Glutamatergic neuron (in vitro differentiated cells): ENCODE results near the gene RBM33. TPM values are rescaled to one million over a fixed set of nuclear protein-coding genes. Genes with fewer than 3 reads are reported as not detected.

Source experiments
- DNase-seq: peaks from one replicate; pipeline ENCODE4 v3.0.0; 2022
- H3K27ac Mint-ChIP-seq: one replicate; pipeline ENCODE4 v1.8.0; 2020; ENCODE audit warnings: mild to moderate bottlenecking, mixed read lengths, inconsistent platforms; ENCODE audit not compliant: unreplicated experiment
- H3K27me3 Mint-ChIP-seq: one replicate; pipeline ENCODE4 v1.8.0; 2020; ENCODE audit warnings: mild to moderate bottlenecking, moderate library complexity, mixed read lengths, inconsistent platforms; ENCODE audit not compliant: unreplicated experiment
- H3K36me3 Mint-ChIP-seq: one replicate; pipeline ENCODE4 v1.8.0; 2020; ENCODE audit warnings: mild to moderate bottlenecking, mixed read lengths, inconsistent platforms; ENCODE audit not compliant: unreplicated experiment
- H3K4me1 Mint-ChIP-seq: one replicate; pipeline ENCODE4 v1.8.0; 2020; ENCODE audit warnings: mild to moderate bottlenecking, low read depth, mixed read lengths, inconsistent platforms; ENCODE audit not compliant: unreplicated experiment
- H3K4me3 Mint-ChIP-seq: one replicate; pipeline ENCODE4 v1.8.0; 2020; ENCODE audit warnings: mild to moderate bottlenecking, mixed read lengths, inconsistent platforms; ENCODE audit not compliant: unreplicated experiment
- H3K9me3 Mint-ChIP-seq: one replicate; pipeline ENCODE4 v1.8.0; 2020; ENCODE audit warnings: mild to moderate bottlenecking, moderate library complexity, mixed read lengths, inconsistent platforms; ENCODE audit not compliant: unreplicated experiment
- total RNA-seq: library from RNA; stranded (reverse); fragmentation: NEBNext Ultra II Directional; extraction: Animal tissue kit (Norgen Biotek cat#: 25700); gene quantifications from one replicate; pipeline ENCODE4 v1.2.1, GENCODE V29; 2021; ENCODE audit not compliant: unreplicated experiment
- TF ChIP-seq, protein P1 (sequence below): fragments of 200-600 bp; sonication (generic); IDR thresholded peaks from one replicate; pipeline ENCODE4 v1.5.0; 2021; ENCODE audit not compliant: partially characterized antibody, unreplicated experiment

The RBM33 gene
- total RNA-seq, 1 donor from 2014 or later: 67.5 TPM

DNA sequence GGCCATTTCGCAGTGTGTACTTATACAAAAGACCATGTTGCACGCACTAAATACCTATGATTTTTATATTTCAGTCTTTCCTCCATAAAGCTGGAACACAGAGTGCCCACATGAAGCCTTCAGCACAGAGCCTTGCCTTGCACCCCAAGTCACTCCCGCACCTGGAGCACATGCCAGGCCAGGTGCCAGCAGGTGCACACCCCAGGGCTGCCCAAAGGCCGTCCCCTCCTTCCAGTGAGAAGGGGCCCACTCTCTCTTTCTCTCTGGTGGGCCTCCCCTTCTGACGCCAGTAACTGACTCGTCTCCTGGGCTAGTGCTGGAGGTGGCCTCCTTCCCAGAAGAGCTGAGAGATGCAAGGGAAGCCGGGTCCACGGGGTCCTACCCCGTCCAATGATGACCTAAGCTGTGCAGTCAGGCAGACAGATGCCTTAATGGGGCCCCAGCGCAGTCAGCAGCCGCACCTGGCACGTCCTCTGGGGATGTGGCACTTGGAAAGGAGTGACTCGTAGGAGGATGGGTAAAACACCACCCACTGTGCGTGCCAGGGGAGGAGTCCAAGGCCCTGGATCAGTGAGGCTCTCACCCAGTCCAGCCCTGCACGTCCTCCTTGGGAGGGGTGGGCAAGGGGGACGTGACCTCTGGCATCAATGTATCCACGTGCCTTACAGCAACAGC lies 185.5 kb downstream of the RBM33 start:
- H3K27me3 Mint-ChIP-seq: peaks cover 8% of the 10 kb centered on the region
- peaks cover 2% of the 10 kb centered on the region for H3K4me1 Mint-ChIP-seq
- no peak overlapping the region for H3K4me3 Mint-ChIP-seq
- TF ChIP-seq, protein P1, sequence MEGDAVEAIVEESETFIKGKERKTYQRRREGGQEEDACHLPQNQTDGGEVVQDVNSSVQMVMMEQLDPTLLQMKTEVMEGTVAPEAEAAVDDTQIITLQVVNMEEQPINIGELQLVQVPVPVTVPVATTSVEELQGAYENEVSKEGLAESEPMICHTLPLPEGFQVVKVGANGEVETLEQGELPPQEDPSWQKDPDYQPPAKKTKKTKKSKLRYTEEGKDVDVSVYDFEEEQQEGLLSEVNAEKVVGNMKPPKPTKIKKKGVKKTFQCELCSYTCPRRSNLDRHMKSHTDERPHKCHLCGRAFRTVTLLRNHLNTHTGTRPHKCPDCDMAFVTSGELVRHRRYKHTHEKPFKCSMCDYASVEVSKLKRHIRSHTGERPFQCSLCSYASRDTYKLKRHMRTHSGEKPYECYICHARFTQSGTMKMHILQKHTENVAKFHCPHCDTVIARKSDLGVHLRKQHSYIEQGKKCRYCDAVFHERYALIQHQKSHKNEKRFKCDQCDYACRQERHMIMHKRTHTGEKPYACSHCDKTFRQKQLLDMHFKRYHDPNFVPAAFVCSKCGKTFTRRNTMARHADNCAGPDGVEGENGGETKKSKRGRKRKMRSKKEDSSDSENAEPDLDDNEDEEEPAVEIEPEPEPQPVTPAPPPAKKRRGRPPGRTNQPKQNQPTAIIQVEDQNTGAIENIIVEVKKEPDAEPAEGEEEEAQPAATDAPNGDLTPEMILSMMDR: no peak
- no peaks in the 10 kb centered on the region for H3K36me3 Mint-ChIP-seq
- DNase-seq: no peak
- peaks cover 2% of the 10 kb centered on the region for H3K9me3 Mint-ChIP-seq
- H3K27ac Mint-ChIP-seq: no peak overlapping the region

Other genes with a start within 250 kb of the RBM33 start
- 0.20 TPM for gene EN2, start 186.5 kb upstream of the RBM33 start, total RNA-seq
- not detected for gene CNPY1, start 98.1 kb upstream of the RBM33 start, total RNA-seq
- not detected for gene SHH, start 167.8 kb downstream of the RBM33 start, total RNA-seq